ENCODE measurements around the gene KRTAP4-5. TPM values are rescaled to one million over a fixed set of nuclear protein-coding genes. Genes with fewer than 3 reads are reported as not detected.
"Not testable (repeated sequence)": the region's sequence is repeated elsewhere in the genome, so short reads cannot be mapped to it uniquely, and the experiment has no call there.

Gene KRTAP4-5
- total and polyA plus RNA-seq, 7 donors = not detected

- Histone ChIP-seq H3K27me3 (ENCODE audit: insufficient read depth in 3 of 3, low read length in 2 of 3) (peaks cover 0 to 2% (median 0%) of the 10 kb centered on the region in 3 donors), H3K4me3 (no peak overlapping the region), H3K36me3 (ENCODE audit: insufficient read depth in 1 of 2, low read depth in 1 of 2) (no peaks in the 10 kb centered on the region), H3K4me1 (no peaks in the 10 kb centered on the region), H3K27ac (no peak overlapping the region), H3K9me3 (peaks cover 7% of the 10 kb centered on the region)
- DNase-seq (no peak), ATAC-seq (no peak)
- intact Hi-C loops (cut with DNase I) = no loop called here
- 78 to 88% (median 83%) methylated on average over 3 of the region's 3 CpGs for WGBS, 3 donors
- no peak for TF ChIP-seq CTCF (IDR thresholded peaks at IDR 0.05)
Measured at GRCh38 chr17:41131979-41132378, 17.6 kb downstream of the KRTAP4-5 start.

- Histone ChIP-seq H3K36me3 (ENCODE audit: insufficient read depth in 1 of 2, low read depth in 1 of 2) (no peaks in the 10 kb centered on the region), H3K9me3 (peaks cover 7% of the 10 kb centered on the region), H3K4me3 (no peak overlapping the region), H3K4me1 (no peaks in the 10 kb centered on the region), H3K27ac (no peak overlapping the region), H3K27me3 (ENCODE audit: insufficient read depth in 3 of 3, low read length in 2 of 3) (peaks cover 0 to 6% (median 2%) of the 10 kb centered on the region in 3 donors)
- WGBS, 3 donors = 79 to 83% (median 83%) methylated on average over 1 of the region's 1 CpG
- ATAC-seq = no peak
- intact Hi-C loops (cut with DNase I) = no loop called here
- DNase-seq = no peak
- TF ChIP-seq CTCF (IDR thresholded peaks at IDR 0.05) = no peak
Measured at GRCh38 chr17:41127371-41127770, 22.3 kb downstream of the KRTAP4-5 start.

- WGBS, 3 donors = 85 to 93% (median 88%) methylated on average over 3 of the region's 3 CpGs
- Histone ChIP-seq H3K4me1 (no peaks in the 10 kb centered on the region), H3K4me3 (no peak overlapping the region), H3K27ac (no peak overlapping the region), H3K9me3 (peaks cover 7% of the 10 kb centered on the region), H3K36me3 (ENCODE audit: insufficient read depth in 1 of 2, low read depth in 1 of 2) (no peaks in the 10 kb centered on the region), H3K27me3 (ENCODE audit: insufficient read depth in 3 of 3, low read length in 2 of 3) (peaks cover 0 to 6% (median 2%) of the 10 kb centered on the region in 3 donors)
- intact Hi-C loops (cut with DNase I) = no loop called here
- DNase-seq (no peak), ATAC-seq (no peak)
- no peak for TF ChIP-seq CTCF (IDR thresholded peaks at IDR 0.05)
Measured at GRCh38 chr17:41126412-41126811, 23.2 kb downstream of the KRTAP4-5 start.

GRCh38 chr17:41125064-41125463, 24.6 kb downstream of the KRTAP4-5 start:
- no peak for TF ChIP-seq CTCF (IDR thresholded peaks at IDR 0.05)
- no peak for DNase-seq
- WGBS, 3 donors = 69 to 96% (median 94%) methylated on average over 2 of the region's 2 CpGs
- Histone ChIP-seq H3K4me3 (no peak overlapping the region), H3K27me3 (ENCODE audit: insufficient read depth in 3 of 3, low read length in 2 of 3) (peaks cover 0 to 6% (median 0%) of the 10 kb centered on the region in 3 donors), H3K4me1 (no peaks in the 10 kb centered on the region), H3K36me3 (ENCODE audit: insufficient read depth in 1 of 2, low read depth in 1 of 2) (no peaks in the 10 kb centered on the region), H3K9me3 (peaks cover 7% of the 10 kb centered on the region), H3K27ac (no peak overlapping the region)
- no peak for ATAC-seq
- intact Hi-C loops (cut with DNase I) = no loop called here

- intact Hi-C loops (cut with DNase I); H3K4me1 ChIP-seq; H3K27me3 ChIP-seq (ENCODE audit: insufficient read depth in 3 of 3, low read length in 2 of 3); DNase-seq; H3K9me3 ChIP-seq; H3K27ac ChIP-seq; ATAC-seq; H3K4me3 ChIP-seq; H3K36me3 ChIP-seq (ENCODE audit: insufficient read depth in 1 of 2, low read depth in 1 of 2): not testable (repeated sequence)
- WGBS, 3 donors = 62 to 76% (median 71%) methylated on average over 3 of the region's 3 CpGs
Measured at GRCh38 chr17:41123991-41124371, 25.6 kb downstream of the KRTAP4-5 start, which contains the start of gene KRTAP4-12. Gene KRTAP4-12, minus strand, starts transcription at chr17:41124182. Its CDS starts 60 bp downstream, at chr17:41124122.

- H3K27me3 ChIP-seq (ENCODE audit: insufficient read depth in 3 of 3, low read length in 2 of 3); ATAC-seq; intact Hi-C loops (cut with DNase I); H3K4me1 ChIP-seq; H3K27ac ChIP-seq; H3K36me3 ChIP-seq (ENCODE audit: insufficient read depth in 1 of 2, low read depth in 1 of 2); H3K4me3 ChIP-seq; H3K9me3 ChIP-seq; DNase-seq: not testable (repeated sequence)
- WGBS, 3 donors = 75 to 89% (median 88%) methylated on average over 10 to 12 of the region's 12 CpGs
Measured at GRCh38 chr17:41123292-41123990, 26.2 kb downstream of the KRTAP4-5 start.

All from psoas muscle (tissue), 8 donors.